ENCODE measurements around the gene ANAPC15. TPM values are rescaled to one million over a fixed set of nuclear protein-coding genes. Genes with fewer than 3 reads are reported as not detected.

Gene ANAPC15
- total RNA-seq, 1 experiment from 2014 or later: 94.6 TPM

GRCh38 chr11:72125956-72126355 lies 13.5 kb upstream of the ANAPC15 start:
- no peak for DNase-seq (ENCODE audit: low spot score)

- DNase-seq (ENCODE audit: low spot score): no peak
Observed at GRCh38 chr11:72124046-72124445, 11.6 kb upstream of the ANAPC15 start.

- no peak for DNase-seq (ENCODE audit: low spot score)
Observed at GRCh38 chr11:72123117-72123653, 10.7 kb upstream of the ANAPC15 start.

GRCh38 chr11:72122607-72123006 lies 10.1 kb upstream of the ANAPC15 start:
- DNase-seq (ENCODE audit: low spot score): no peak

- DNase-seq (ENCODE audit: low spot score): no peak
Observed at GRCh38 chr11:72120930-72121329, 8.4 kb upstream of the ANAPC15 start.

- DNase-seq (ENCODE audit: low spot score): no peak
Observed at GRCh38 chr11:72119198-72119597, 6.7 kb upstream of the ANAPC15 start.

GRCh38 chr11:72116019-72116755 lies 3.7 kb upstream of the ANAPC15 start:
- no peak for DNase-seq (ENCODE audit: low spot score)

- DNase-seq (ENCODE audit: low spot score): no peak
Observed at GRCh38 chr11:72114570-72114969, 2.1 kb upstream of the ANAPC15 start.

- DNase-seq (ENCODE audit: low spot score): peak; percentile 26
Observed at GRCh38 chr11:72112978-72113808, 698 bp upstream of the ANAPC15 start.

GRCh38 chr11:72111300-72112142 lies 974 bp downstream of the ANAPC15 start:
- no peak for DNase-seq (ENCODE audit: low spot score)

- DNase-seq (ENCODE audit: low spot score): no peak
Observed at GRCh38 chr11:72105888-72106287, 6.6 kb downstream of the ANAPC15 start, which contains the start of gene TOMT. Gene TOMT (plus strand): TSS chr11:72105924. CDS start chr11:72105952, 28 bp downstream.

GRCh38 chr11:72103754-72104167 lies 8.7 kb downstream of the ANAPC15 start:
- no peak for DNase-seq (ENCODE audit: low spot score)

GRCh38 chr11:72102946-72103753 lies 9.3 kb downstream of the ANAPC15 start, which contains the start of gene LAMTOR1:
Gene LAMTOR1 (minus strand): TSS chr11:72103297. CDS start chr11:72103224, 73 bp downstream.
- DNase-seq (ENCODE audit: low spot score): peak; percentile 98

- DNase-seq (ENCODE audit: low spot score): no peak
Observed at GRCh38 chr11:72102631-72102945, 9.9 kb downstream of the ANAPC15 start.

- DNase-seq (ENCODE audit: low spot score): no peak
Observed at GRCh38 chr11:72102162-72102561, 10.3 kb downstream of the ANAPC15 start.

GRCh38 chr11:72100462-72100861 lies 12.0 kb downstream of the ANAPC15 start:
- no peak for DNase-seq (ENCODE audit: low spot score)

GRCh38 chr11:72100009-72100408 lies 12.5 kb downstream of the ANAPC15 start:
- no peak for DNase-seq (ENCODE audit: low spot score)

GRCh38 chr11:72098741-72099140 lies 13.8 kb downstream of the ANAPC15 start:
- DNase-seq (ENCODE audit: low spot score): no peak

- peak; percentile 55 for DNase-seq (ENCODE audit: low spot score)
Observed at GRCh38 chr11:72091292-72091691, 21.2 kb downstream of the ANAPC15 start.

- DNase-seq (ENCODE audit: low spot score): no peak
Observed at GRCh38 chr11:72088076-72088808, 24.3 kb downstream of the ANAPC15 start.
